Measurements from ENCODE around the gene RP9. TPM values are rescaled to one million over a fixed set of nuclear protein-coding genes. Genes with fewer than 3 reads are reported as not detected.
A peak's percentile ranks its signal among the peaks of the same experiment; 100 is the strongest.

The RP9 gene, protein sequence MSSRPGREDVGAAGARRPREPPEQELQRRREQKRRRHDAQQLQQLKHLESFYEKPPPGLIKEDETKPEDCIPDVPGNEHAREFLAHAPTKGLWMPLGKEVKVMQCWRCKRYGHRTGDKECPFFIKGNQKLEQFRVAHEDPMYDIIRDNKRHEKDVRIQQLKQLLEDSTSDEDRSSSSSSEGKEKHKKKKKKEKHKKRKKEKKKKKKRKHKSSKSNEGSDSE
- 10 to 100 TPM; 12.7 to 23.3 (median 14.7) TPM for total RNA-seq
- 10 to 100 TPM; 20.4 to 21.5 TPM for polyA plus RNA-seq
- 16.2 reads per million, percentile 46 among the genes with 10 or more reads in this experiment for total RNA-seq

DNA sequence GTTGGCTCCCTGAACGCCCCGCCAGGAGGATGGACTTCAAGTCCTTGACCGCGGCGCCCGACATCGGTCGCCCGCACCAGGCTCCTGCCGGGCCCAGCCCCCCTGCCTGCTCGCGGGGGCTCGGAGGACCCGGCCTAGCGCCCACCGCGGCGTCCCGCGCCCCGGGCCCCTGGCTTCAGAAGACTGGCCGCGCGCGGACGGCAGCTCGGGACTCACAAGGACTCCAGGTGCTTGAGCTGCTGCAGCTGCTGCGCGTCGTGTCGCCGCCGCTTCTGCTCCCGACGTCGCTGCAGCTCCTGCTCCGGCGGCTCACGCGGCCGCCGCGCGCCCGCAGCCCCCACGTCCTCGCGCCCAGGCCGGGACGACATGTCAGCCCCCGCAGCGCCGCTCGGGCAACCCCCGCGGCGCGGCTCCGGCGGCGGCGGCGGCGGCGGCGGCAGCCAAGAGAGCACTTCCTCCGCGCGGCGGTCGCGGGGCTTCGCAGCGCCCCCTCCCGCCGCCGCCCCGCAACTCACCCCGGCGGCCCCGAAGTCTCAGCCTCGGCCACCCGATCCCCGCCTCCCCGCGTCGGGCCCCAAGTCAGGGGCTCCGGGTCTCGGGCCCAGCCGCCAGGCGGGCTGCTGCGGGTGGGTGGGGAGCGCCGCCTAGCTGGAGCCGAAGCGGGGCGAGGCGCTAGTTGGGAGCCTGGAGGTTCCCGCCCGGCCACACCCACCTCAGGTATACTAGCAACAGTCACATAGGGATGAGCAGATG is at the start of gene RP9:
Gene RP9 (minus strand): TSS at position 400 of the 753 bp plus-strand sequence. CDS start 32 bp downstream, at position 368.
- CTCF ChIA-PET, result interaction anchor here (0.9 to 4.8 kb wide), 10 partner anchors 11 to 309 kb away, joined by 3 to 32 read pairs (median 5); partner anchors contain the start of gene BBS9
- peaks cover 25 to 52% (median 45%) of the 10 kb centered on the region in 7 donors for H3K4me1 Mint-ChIP-seq
- peak; percentile 96 for ATAC-seq
- H3K4me3 ChIP-seq (ENCODE audit: low read length), result peak within 1 kb of the TSS; percentile 83
- H3K9me3 Mint-ChIP-seq, result peaks cover 0 to 4% (median 0%) of the 10 kb centered on the region in 11 donors
- POLR2A ChIA-PET, result interaction anchor here (0.6 to 3.4 kb wide), 7 partner anchors 41 to 613 kb away, joined by 3 to 15 read pairs (median 3); partner anchors contain the start of genes AVL9 and NT5C3A
- H3K27me3 Mint-ChIP-seq, result peaks cover 5 to 32% (median 16%) of the 10 kb centered on the region in 5 donors
- H3K4me3 Mint-ChIP-seq, result peak within 1 kb of the TSS; percentile 83 to 96 (median 90)
- intact Hi-C loops (cut with micrococcal nuclease), result loop anchor here (1.0 to 5.0 kb wide), 13 partner anchors 16 to 614 kb away; partner anchors contain the start of genes BBS9 (in 2 of the 2), KBTBD2 (in 2 of the 2) and AVL9 (in 1 of the 2)
- H3K36me3 ChIP-seq (ENCODE audit: control insufficient read depth in 2 of 3, insufficient read depth in 3 of 3, low read length in 3 of 3), result no peaks in the 10 kb centered on the region
- H3K27ac Mint-ChIP-seq, result peak within 1 kb of the TSS; percentile 25 to 95 (median 77)
- H3K9me3 ChIP-seq (ENCODE audit: control insufficient read depth in 2 of 3, low read length in 3 of 3), result no peaks in the 10 kb centered on the region
- no peaks in the 10 kb centered on the region for H3K36me3 Mint-ChIP-seq
- peak; percentile 65 to 85 (median 77) for DNase-seq
- H3K27me3 ChIP-seq (ENCODE audit: control insufficient read depth in 2 of 2, insufficient read depth in 2 of 2, low read length in 2 of 2), result no peaks in the 10 kb centered on the region
- H3K27ac ChIP-seq (ENCODE audit: low read depth, low read length), result peak within 1 kb of the TSS; percentile 86
- peaks cover 21 to 23% of the 10 kb centered on the region in 2 donors for H3K4me1 ChIP-seq (ENCODE audit: control insufficient read depth in 2 of 2, insufficient read depth in 2 of 2, low read length in 2 of 2)

DNA sequence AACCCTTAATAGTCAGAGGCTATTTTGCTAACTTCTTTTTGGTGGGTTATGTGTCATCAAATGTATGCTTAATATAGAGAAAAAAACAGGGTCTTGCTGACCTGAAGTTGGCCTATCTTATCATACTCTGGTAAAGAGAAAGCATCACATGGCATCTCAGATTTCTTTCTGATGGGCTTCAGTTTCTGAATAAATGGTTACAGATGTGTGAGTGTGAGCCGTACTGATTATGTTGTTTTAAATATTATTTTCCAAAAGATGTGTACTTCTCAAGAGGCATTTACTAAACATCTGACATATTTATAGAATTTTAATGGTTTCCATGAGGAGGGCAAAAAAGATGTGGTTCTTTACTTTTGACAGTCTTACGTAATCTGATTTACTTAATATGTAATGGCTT is 48.6 kb upstream of the RP9 start:
- no peaks in the 10 kb centered on the region for H3K4me1 Mint-ChIP-seq
- DNase-seq, result no peak
- H3K27ac Mint-ChIP-seq, result no peak overlapping the region
- POLR2A ChIA-PET, result no interaction called here
- no peaks in the 10 kb centered on the region for H3K4me1 ChIP-seq (ENCODE audit: control insufficient read depth in 2 of 2, insufficient read depth in 2 of 2, low read length in 2 of 2)
- no peaks in the 10 kb centered on the region for H3K9me3 ChIP-seq (ENCODE audit: control insufficient read depth in 2 of 3, low read length in 3 of 3)
- H3K27ac ChIP-seq (ENCODE audit: low read depth, low read length), result no peak overlapping the region
- no peak overlapping the region for H3K4me3 Mint-ChIP-seq
- no peaks in the 10 kb centered on the region for H3K27me3 Mint-ChIP-seq
- intact Hi-C loops (cut with micrococcal nuclease), result no loop called here
- peaks cover 0 to 5% (median 0%) of the 10 kb centered on the region in 11 donors for H3K9me3 Mint-ChIP-seq
- no peak overlapping the region for H3K4me3 ChIP-seq (ENCODE audit: low read length)
- CTCF ChIA-PET, result no interaction called here
- H3K36me3 ChIP-seq (ENCODE audit: control insufficient read depth in 2 of 3, insufficient read depth in 3 of 3, low read length in 3 of 3), result peaks cover 0 to 9% (median 0%) of the 10 kb centered on the region in 3 experiments
- peaks cover 0 to 79% (median 51%) of the 10 kb centered on the region in 5 donors for H3K36me3 Mint-ChIP-seq
- no peak for ATAC-seq
- H3K27me3 ChIP-seq (ENCODE audit: control insufficient read depth in 2 of 2, insufficient read depth in 2 of 2, low read length in 2 of 2), result no peaks in the 10 kb centered on the region

DNA sequence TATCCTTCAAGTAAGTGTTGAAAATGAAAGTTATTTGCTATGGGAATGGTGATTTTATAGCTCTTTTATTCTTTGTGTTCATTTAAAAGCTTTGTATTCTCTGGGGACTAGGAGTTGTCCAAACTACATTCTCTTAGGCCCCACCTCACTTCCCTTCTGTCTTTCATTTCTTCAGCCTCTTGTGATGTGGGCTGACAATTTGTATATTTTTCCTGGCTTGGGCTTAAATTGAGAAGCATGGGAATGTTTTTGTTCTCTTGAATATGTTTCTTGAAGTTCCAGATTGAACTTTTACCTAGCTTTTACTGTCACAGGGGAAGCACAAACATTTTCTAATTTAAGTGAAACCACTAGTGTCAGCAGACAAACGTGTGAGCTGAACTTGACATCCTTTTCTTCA is 48.1 kb upstream of the RP9 start:
- ChIA-PET POLR2A (no interaction called here), CTCF (no interaction called here)
- H3K9me3 ChIP-seq (ENCODE audit: control insufficient read depth in 2 of 3, low read length in 3 of 3), result no peaks in the 10 kb centered on the region
- Mint-ChIP-seq H3K36me3 (peaks cover 0 to 74% (median 46%) of the 10 kb centered on the region in 5 donors), H3K4me3 (no peak overlapping the region), H3K27ac (no peak overlapping the region), H3K27me3 (no peaks in the 10 kb centered on the region), H3K9me3 (peaks cover 0 to 5% (median 0%) of the 10 kb centered on the region in 11 donors), H3K4me1 (no peaks in the 10 kb centered on the region)
- H3K27ac ChIP-seq (ENCODE audit: low read depth, low read length), result no peak overlapping the region
- ATAC-seq (no peak), DNase-seq (no peak)
- intact Hi-C loops (cut with micrococcal nuclease), result no loop called here
- no peaks in the 10 kb centered on the region for H3K4me1 ChIP-seq (ENCODE audit: control insufficient read depth in 2 of 2, insufficient read depth in 2 of 2, low read length in 2 of 2)
- peaks cover 0 to 9% (median 2%) of the 10 kb centered on the region in 3 experiments for H3K36me3 ChIP-seq (ENCODE audit: control insufficient read depth in 2 of 3, insufficient read depth in 3 of 3, low read length in 3 of 3)
- H3K4me3 ChIP-seq (ENCODE audit: low read length), result no peak overlapping the region
- no peaks in the 10 kb centered on the region for H3K27me3 ChIP-seq (ENCODE audit: control insufficient read depth in 2 of 2, insufficient read depth in 2 of 2, low read length in 2 of 2)

DNA sequence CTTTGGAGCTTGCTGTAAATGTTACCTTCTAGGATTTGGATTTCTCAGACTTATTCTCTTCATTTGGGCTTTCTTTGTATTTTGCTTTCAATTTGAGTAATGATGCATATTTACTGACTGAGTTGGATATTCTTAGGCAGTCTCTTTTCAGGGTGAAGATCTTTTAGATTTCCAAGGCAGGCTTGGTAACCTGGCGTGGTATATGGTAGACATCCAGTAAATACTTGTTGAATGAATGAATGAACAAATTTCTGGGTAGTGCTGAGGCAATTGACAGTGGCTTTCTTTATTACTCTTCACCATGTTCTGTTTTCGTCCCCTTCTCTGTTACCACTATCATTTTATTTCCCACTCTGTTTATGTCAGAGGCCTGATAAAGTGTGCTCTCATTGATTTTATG is 47.2 kb upstream of the RP9 start:
- Histone ChIP-seq H3K36me3 (ENCODE audit: control insufficient read depth in 2 of 3, insufficient read depth in 3 of 3, low read length in 3 of 3) (peaks cover 0 to 9% (median 5%) of the 10 kb centered on the region in 3 experiments), H3K4me1 (ENCODE audit: control insufficient read depth in 2 of 2, insufficient read depth in 2 of 2, low read length in 2 of 2) (no peaks in the 10 kb centered on the region), H3K4me3 (ENCODE audit: low read length) (no peak overlapping the region), H3K27ac (ENCODE audit: low read depth, low read length) (no peak overlapping the region), H3K9me3 (ENCODE audit: control insufficient read depth in 2 of 3, low read length in 3 of 3) (no peaks in the 10 kb centered on the region), H3K27me3 (ENCODE audit: control insufficient read depth in 2 of 2, insufficient read depth in 2 of 2, low read length in 2 of 2) (no peaks in the 10 kb centered on the region)
- POLR2A ChIA-PET, result no interaction called here
- peaks cover 0 to 2% (median 0%) of the 10 kb centered on the region in 7 donors for H3K4me1 Mint-ChIP-seq
- peaks cover 0 to 3% (median 0%) of the 10 kb centered on the region in 11 donors for H3K9me3 Mint-ChIP-seq
- no peaks in the 10 kb centered on the region for H3K27me3 Mint-ChIP-seq
- H3K36me3 Mint-ChIP-seq, result peaks cover 0 to 65% (median 39%) of the 10 kb centered on the region in 5 donors
- intact Hi-C loops (cut with micrococcal nuclease), result no loop called here
- no peak for ATAC-seq
- no peak for DNase-seq
- CTCF ChIA-PET, result no interaction called here
- no peak overlapping the region for H3K4me3 Mint-ChIP-seq
- no peak overlapping the region for H3K27ac Mint-ChIP-seq

DNA sequence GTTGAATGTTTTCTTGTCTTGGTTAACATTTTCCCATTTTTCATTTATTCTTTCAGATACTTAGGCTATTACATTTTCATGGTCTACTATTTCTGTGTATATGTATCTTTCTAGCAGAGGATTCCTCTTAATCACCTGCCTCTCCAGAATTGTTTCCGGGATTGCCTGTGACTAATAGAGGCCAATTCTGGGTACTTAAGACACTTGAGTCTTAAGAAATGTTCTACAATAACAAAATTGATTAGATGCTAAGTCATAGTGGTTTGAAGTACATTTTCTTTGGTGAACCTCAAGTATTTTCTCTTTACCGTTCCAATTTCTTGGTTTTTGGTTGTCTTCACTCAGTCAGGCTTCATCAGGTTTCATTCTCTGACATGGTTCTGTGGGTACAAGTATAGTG is 46.6 kb upstream of the RP9 start:
- Histone ChIP-seq H3K4me3 (ENCODE audit: low read length) (no peak overlapping the region), H3K9me3 (ENCODE audit: control insufficient read depth in 2 of 3, low read length in 3 of 3) (no peaks in the 10 kb centered on the region)
- CTCF ChIA-PET, result no interaction called here

DNA sequence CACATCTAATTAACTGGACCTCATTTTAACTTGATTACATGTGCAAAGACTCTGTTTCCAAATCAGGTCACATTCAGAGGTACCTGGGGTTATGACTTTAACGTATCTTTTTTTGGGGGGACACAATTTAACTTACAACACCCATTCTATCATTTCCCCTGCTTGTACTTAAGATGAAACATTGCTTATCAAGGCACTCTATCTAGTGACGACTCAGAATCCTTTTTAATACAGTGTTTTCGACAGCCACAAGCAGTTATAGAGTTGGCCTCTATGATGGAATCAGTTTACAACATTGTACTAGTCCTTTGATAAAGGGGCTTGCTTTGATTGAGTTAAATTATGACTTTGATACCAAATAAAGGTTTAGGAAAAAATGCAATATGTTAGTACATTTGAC is 42.9 kb upstream of the RP9 start:
- peaks cover 0 to 9% (median 5%) of the 10 kb centered on the region in 3 experiments for H3K36me3 ChIP-seq (ENCODE audit: control insufficient read depth in 2 of 3, insufficient read depth in 3 of 3, low read length in 3 of 3)
- Mint-ChIP-seq H3K4me3 (no peak overlapping the region), H3K27me3 (no peaks in the 10 kb centered on the region), H3K36me3 (peaks cover 0 to 48% (median 18%) of the 10 kb centered on the region in 5 donors), H3K9me3 (no peaks in the 10 kb centered on the region), H3K27ac (no peak overlapping the region), H3K4me1 (peaks cover 0 to 6% (median 3%) of the 10 kb centered on the region in 7 donors)
- ChIA-PET CTCF (no interaction called here), POLR2A (no interaction called here)
- no peaks in the 10 kb centered on the region for H3K27me3 ChIP-seq (ENCODE audit: control insufficient read depth in 2 of 2, insufficient read depth in 2 of 2, low read length in 2 of 2)
- no peaks in the 10 kb centered on the region for H3K9me3 ChIP-seq (ENCODE audit: control insufficient read depth in 2 of 3, low read length in 3 of 3)
- H3K4me3 ChIP-seq (ENCODE audit: low read length), result no peak overlapping the region
- intact Hi-C loops (cut with micrococcal nuclease), result no loop called here
- ATAC-seq (no peak), DNase-seq (no peak)
- H3K4me1 ChIP-seq (ENCODE audit: control insufficient read depth in 2 of 2, insufficient read depth in 2 of 2, low read length in 2 of 2), result no peaks in the 10 kb centered on the region
- H3K27ac ChIP-seq (ENCODE audit: low read depth, low read length), result no peak overlapping the region

More for the DNA sequence above, 46.6 kb upstream of the RP9 start:
- Histone ChIP-seq H3K27me3 (ENCODE audit: control insufficient read depth in 2 of 2, insufficient read depth in 2 of 2, low read length in 2 of 2) (no peaks in the 10 kb centered on the region), H3K27ac (ENCODE audit: low read depth, low read length) (no peak overlapping the region), H3K36me3 (ENCODE audit: control insufficient read depth in 2 of 3, insufficient read depth in 3 of 3, low read length in 3 of 3) (peaks cover 0 to 9% (median 5%) of the 10 kb centered on the region in 3 experiments), H3K4me1 (ENCODE audit: control insufficient read depth in 2 of 2, insufficient read depth in 2 of 2, low read length in 2 of 2) (no peaks in the 10 kb centered on the region)
- no peaks in the 10 kb centered on the region for H3K27me3 Mint-ChIP-seq
- DNase-seq (no peak), ATAC-seq (no peak)
- POLR2A ChIA-PET, result no interaction called here
- H3K9me3 Mint-ChIP-seq, result peaks cover 0 to 3% (median 0%) of the 10 kb centered on the region in 11 donors
- H3K4me3 Mint-ChIP-seq, result no peak overlapping the region
- intact Hi-C loops (cut with micrococcal nuclease), result no loop called here
- H3K27ac Mint-ChIP-seq, result no peak overlapping the region
- H3K4me1 Mint-ChIP-seq, result peaks cover 0 to 2% (median 0%) of the 10 kb centered on the region in 7 donors
- peaks cover 0 to 59% (median 35%) of the 10 kb centered on the region in 5 donors for H3K36me3 Mint-ChIP-seq
